BLaER1 treated with 17β-estradiol and CSF1 and Interleukin-3, amounts not matched to agents 10 nM and 100 nM (cell line): ENCODE data around the gene RNF125.
A peak's percentile ranks its signal among the peaks of the same experiment; 100 is the strongest.

ENCODE experiments used
- H3K27ac ChIP-seq, 11 experiments: shearing (Covaris generic); formaldehyde crosslinking; 2 replicates each; pipeline ENCODE4 v1.8.1; 2022
- H3K27me3 ChIP-seq, 11 experiments: shearing (Covaris generic); formaldehyde crosslinking; 2 replicates each; pipeline ENCODE4 v1.8.1; 2022
- H3K36me3 ChIP-seq, 11 experiments: shearing (Covaris generic); formaldehyde crosslinking; 2 replicates each; pipeline ENCODE4 v1.8.1; 2022
- H3K4me1 ChIP-seq, 10 experiments: shearing (Covaris generic); formaldehyde crosslinking; 2 replicates each; pipeline ENCODE4 v1.8.1; 2022
- H3K4me2 ChIP-seq, 11 experiments: shearing (Covaris generic); formaldehyde crosslinking; 2 replicates each; pipeline ENCODE4 v1.8.1; 2022
- H3K4me3 ChIP-seq, 10 experiments: shearing (Covaris generic); formaldehyde crosslinking; 2 replicates each; pipeline ENCODE4 v1.8.1; 2022
- H3K9ac ChIP-seq, 11 experiments: shearing (Covaris generic); formaldehyde crosslinking; 2 replicates each; pipeline ENCODE4 v1.8.1; 2022
- H3K9me3 ChIP-seq, 11 experiments: shearing (Covaris generic); formaldehyde crosslinking; replicated peaks in 1 of 11; 2 replicates each; pipeline ENCODE4 v1.8.1; 2022
- H4K20me1 ChIP-seq, 11 experiments: shearing (Covaris generic); formaldehyde crosslinking; 2 replicates each; pipeline ENCODE4 v1.8.1; 2022
- Cebpa-rat ChIP-seq, 11 experiments: shearing (Covaris generic); IDR thresholded peaks; 2 replicates each; pipeline ENCODE4 v1.8.1; 2022

Gene RNF125

GRCh38 chr18:32036506-32037180 is 18.0 kb downstream of the RNF125 start:
- Histone ChIP-seq H3K4me3 (peak overlapping the region in 1 of 10 experiments; percentile 20; a peak in 2 of 20 replicates), H4K20me1 (no peaks in the 10 kb centered on the region; a peak in 1 of 22 replicates), H3K9ac (no peak overlapping the region), H3K27me3 (no peaks in the 10 kb centered on the region), H3K27ac (no peak overlapping the region; a peak in 1 of 22 replicates), H3K9me3 (peaks cover 12 to 53% (median 29%) of the 10 kb centered on the region in 11 experiments), H3K4me1 (peaks cover 38 to 73% (median 57%) of the 10 kb centered on the region in 10 experiments), H3K36me3 (peaks cover 30 to 85% (median 63%) of the 10 kb centered on the region in 11 experiments), H3K4me2 (no peak overlapping the region)
- no peak for TF ChIP-seq Cebpa-rat (IDR thresholded peaks at IDR 0.05)

DNA sequence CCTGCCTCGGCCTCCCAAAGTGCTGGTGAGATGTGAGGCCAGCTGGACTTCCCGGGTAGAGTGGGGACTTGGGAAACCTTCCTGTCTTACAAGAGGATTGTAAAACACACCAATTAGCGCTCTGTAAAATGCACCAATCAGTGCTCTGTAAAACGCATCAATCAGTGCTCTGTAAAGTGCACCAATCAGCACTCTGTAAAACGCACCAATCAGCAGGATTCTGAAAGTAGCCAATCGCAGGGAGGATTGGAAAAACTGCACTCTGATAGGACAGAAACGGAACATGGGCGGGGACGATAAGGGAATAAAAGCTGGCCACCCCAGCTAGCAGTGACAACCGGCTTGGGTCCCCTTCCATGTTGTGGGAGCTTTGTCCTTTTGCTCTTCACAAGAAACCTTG is 19.0 kb downstream of the RNF125 start:
- Histone ChIP-seq H3K4me1 (peaks cover 42 to 71% (median 57%) of the 10 kb centered on the region in 10 experiments), H3K9me3 (peaks cover 12 to 51% (median 29%) of the 10 kb centered on the region in 11 experiments), H3K4me2 (no peak overlapping the region), H3K9ac (no peak overlapping the region), H3K4me3 (peak overlapping the region in 3 of 10 experiments; percentile 10 to 24 (median 20); a peak in 3 of 20 replicates), H3K27me3 (no peaks in the 10 kb centered on the region), H3K36me3 (peaks cover 30 to 76% (median 58%) of the 10 kb centered on the region in 11 experiments), H4K20me1 (no peaks in the 10 kb centered on the region; a peak in 1 of 22 replicates), H3K27ac (no peak overlapping the region)
- TF ChIP-seq Cebpa-rat (IDR thresholded peaks at IDR 0.05) = no peak

- H3K27ac ChIP-seq = peak overlapping the region; percentile 80 to 100 (median 89)
- TF ChIP-seq Cebpa-rat (IDR thresholded peaks at IDR 0.05) = no peak
- peak overlapping the region in 7 of 10 experiments; percentile 7 to 34 (median 18); a peak in 9 of 20 replicates for H3K4me3 ChIP-seq
- H3K4me1 ChIP-seq = peaks cover 48 to 81% (median 69%) of the 10 kb centered on the region in 10 experiments
- no peaks in the 10 kb centered on the region for H4K20me1 ChIP-seq
- H3K9me3 ChIP-seq = peaks cover 12 to 32% (median 23%) of the 10 kb centered on the region in 11 experiments
- peak overlapping the region; percentile 47 to 82 (median 75); a peak in 21 of 22 replicates for H3K9ac ChIP-seq
- no peaks in the 10 kb centered on the region for H3K27me3 ChIP-seq
- peaks cover 36 to 74% (median 66%) of the 10 kb centered on the region in 11 experiments for H3K36me3 ChIP-seq
- H3K4me2 ChIP-seq = peak overlapping the region; percentile 68 to 94 (median 82)
Observed at GRCh38 chr18:32040936-32041335, 22.3 kb downstream of the RNF125 start.

- H3K4me3 ChIP-seq = peak overlapping the region in 8 of 10 experiments; percentile 34 to 60 (median 41); a peak in 12 of 20 replicates
- H3K9ac ChIP-seq = peak overlapping the region; percentile 57 to 82 (median 77); a peak in 20 of 22 replicates
- H3K27ac ChIP-seq = peak overlapping the region; percentile 80 to 100 (median 89)
- no peaks in the 10 kb centered on the region for H4K20me1 ChIP-seq
- TF ChIP-seq Cebpa-rat (IDR thresholded peaks at IDR 0.05) = peak in 2 of 11 experiments; percentile 39; a peak in 3 of 22 replicates
- peaks cover 7 to 20% (median 15%) of the 10 kb centered on the region in 11 experiments for H3K9me3 ChIP-seq
- peak overlapping the region; percentile 68 to 94 (median 82) for H3K4me2 ChIP-seq
- H3K4me1 ChIP-seq = peaks cover 46 to 93% (median 77%) of the 10 kb centered on the region in 10 experiments
- no peaks in the 10 kb centered on the region for H3K27me3 ChIP-seq
- H3K36me3 ChIP-seq = peaks cover 38 to 78% (median 71%) of the 10 kb centered on the region in 11 experiments
Observed at GRCh38 chr18:32042337-32042736, 23.7 kb downstream of the RNF125 start.

DNA sequence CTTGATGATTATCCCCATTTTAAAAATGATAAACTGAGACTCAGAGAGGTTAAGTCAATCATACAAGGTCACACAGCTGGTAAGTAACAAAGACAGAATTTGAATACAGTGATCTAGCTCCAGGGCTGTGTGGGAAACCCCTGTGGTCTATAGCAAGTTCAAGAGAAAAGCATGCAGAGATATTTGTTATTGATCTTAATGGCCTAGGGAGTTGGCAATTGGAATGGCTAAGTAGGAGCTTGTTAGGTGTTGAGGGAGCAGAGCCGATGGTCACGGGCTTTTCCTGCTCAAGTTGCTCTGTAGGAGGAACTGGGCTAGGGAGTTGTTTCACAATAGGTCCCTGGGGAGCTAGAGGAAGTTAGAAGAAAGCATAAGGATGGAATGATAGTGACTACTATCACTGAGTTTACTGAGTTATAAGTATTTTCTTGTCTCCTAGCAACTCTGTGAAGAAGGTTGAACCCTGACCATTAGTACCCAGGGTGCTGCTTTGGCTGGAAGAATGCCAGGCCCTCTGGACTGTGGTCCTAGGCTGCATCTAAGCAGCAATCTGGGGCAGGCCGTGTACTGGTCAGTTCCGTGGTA is 30.0 kb downstream of the RNF125 start:
- peak overlapping the region; percentile 90 to 99 (median 94) for H3K4me2 ChIP-seq
- peaks cover 19 to 86% (median 66%) of the 10 kb centered on the region in 11 experiments; a peak in 21 of 22 replicates for H3K36me3 ChIP-seq
- peak overlapping the region; percentile 77 to 93 (median 85) for H3K9ac ChIP-seq
- H3K27me3 ChIP-seq = no peaks in the 10 kb centered on the region
- peak overlapping the region; percentile 4 to 57 (median 39); a peak in 15 of 20 replicates for H3K4me3 ChIP-seq
- TF ChIP-seq Cebpa-rat (IDR thresholded peaks at IDR 0.05) = peak; percentile 87 to 97 (median 94); a peak in 21 of 22 replicates
- H3K27ac ChIP-seq = peak overlapping the region; percentile 86 to 100 (median 96)
- no peaks in the 10 kb centered on the region for H4K20me1 ChIP-seq
- peaks cover 0 to 7% (median 0%) of the 10 kb centered on the region in 11 experiments; a peak in 1 of 22 replicates for H3K9me3 ChIP-seq
- peaks cover 37 to 88% (median 78%) of the 10 kb centered on the region in 10 experiments for H3K4me1 ChIP-seq

- Histone ChIP-seq H4K20me1 (no peaks in the 10 kb centered on the region), H3K9ac (peak overlapping the region; percentile 77 to 93 (median 85)), H3K4me3 (peak overlapping the region in 9 of 10 experiments; percentile 9 to 57 (median 43); a peak in 13 of 20 replicates), H3K36me3 (peaks cover 28 to 86% (median 67%) of the 10 kb centered on the region in 11 experiments; a peak in 21 of 22 replicates), H3K4me1 (peaks cover 36 to 78% (median 68%) of the 10 kb centered on the region in 10 experiments), H3K27ac (peak overlapping the region; percentile 86 to 100 (median 96)), H3K27me3 (no peaks in the 10 kb centered on the region), H3K4me2 (peak overlapping the region; percentile 90 to 99 (median 94)), H3K9me3 (peaks cover 0 to 5% (median 0%) of the 10 kb centered on the region in 11 experiments; a peak in 1 of 22 replicates)
- TF ChIP-seq Cebpa-rat (IDR thresholded peaks at IDR 0.05) = no peak
Observed at GRCh38 chr18:32049393-32050171, 31.0 kb downstream of the RNF125 start.

DNA sequence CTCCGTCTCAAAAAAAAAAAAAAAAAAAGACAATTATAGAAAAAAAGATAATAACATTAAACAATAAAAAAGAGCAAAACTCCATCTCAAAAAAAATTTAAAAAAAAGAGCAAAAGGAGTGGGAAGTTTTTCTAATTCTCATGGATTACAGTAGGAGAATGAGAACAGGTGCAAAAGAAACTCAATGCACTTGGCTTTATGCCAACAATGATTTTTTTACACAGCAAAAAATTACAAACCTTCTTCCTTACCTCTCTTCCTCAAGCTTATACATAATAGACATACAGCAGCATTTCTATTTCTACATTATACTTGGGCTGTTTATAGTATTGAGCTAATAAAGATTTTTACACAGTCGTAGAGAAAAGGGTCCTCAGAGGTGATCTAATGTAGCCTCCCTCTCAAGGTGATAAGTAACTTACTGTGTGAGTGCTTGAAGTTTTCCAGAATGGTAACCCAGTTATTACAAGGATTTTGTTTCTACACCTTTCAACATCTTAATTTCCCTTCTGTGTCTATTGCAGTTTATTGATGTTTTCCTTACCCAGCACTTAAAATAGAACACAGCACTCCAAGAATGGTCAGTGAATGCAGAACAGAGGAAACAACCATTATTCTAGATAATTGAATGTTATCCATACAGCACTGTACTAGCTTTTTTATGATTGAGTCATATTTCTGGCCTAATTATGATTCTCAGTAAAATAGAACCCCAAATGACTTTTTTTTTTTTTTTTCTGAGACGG is 38.2 kb downstream of the RNF125 start:
- no peak overlapping the region for H3K27ac ChIP-seq
- no peak overlapping the region for H3K4me2 ChIP-seq
- H3K27me3 ChIP-seq = no peaks in the 10 kb centered on the region
- H3K36me3 ChIP-seq = peaks cover 48 to 98% (median 85%) of the 10 kb centered on the region in 11 experiments
- H3K9ac ChIP-seq = no peak overlapping the region
- peaks cover 0 to 14% (median 3%) of the 10 kb centered on the region in 11 experiments; a peak in 6 of 22 replicates for H3K9me3 ChIP-seq
- no peak overlapping the region for H3K4me3 ChIP-seq
- H3K4me1 ChIP-seq = peaks cover 6 to 26% (median 14%) of the 10 kb centered on the region in 10 experiments; a peak in 19 of 20 replicates
- no peaks in the 10 kb centered on the region; a peak in 1 of 22 replicates for H4K20me1 ChIP-seq
- no peak for TF ChIP-seq Cebpa-rat (IDR thresholded peaks at IDR 0.05)
